ENCODE data around the gene MIPOL1. TPM values are rescaled to one million over a fixed set of nuclear protein-coding genes. Genes with fewer than 3 reads are reported as not detected.
"Not testable (repeated sequence)": the region's sequence is repeated elsewhere in the genome, so short reads cannot be mapped to it uniquely, and the experiment has no call there.

The MIPOL1 gene
- total RNA-seq, 1 donor from 2014 or later: 9.5 TPM

GRCh38 chr14:37187840-37188577, 9.7 kb upstream of the MIPOL1 start:
- not testable (repeated sequence) for DNase-seq

GRCh38 chr14:37189733-37190132, 8.0 kb upstream of the MIPOL1 start:
- DNase-seq: not testable (repeated sequence)

GRCh38 chr14:37194698-37195097, 3.0 kb upstream of the MIPOL1 start:
- no peak for DNase-seq

- peak; percentile 88 for DNase-seq
Observed at GRCh38 chr14:37195327-37195726, 2.4 kb upstream of the MIPOL1 start.

- DNase-seq: peak; percentile 13
Observed at GRCh38 chr14:37196604-37197420, 925 bp upstream of the MIPOL1 start.

GRCh38 chr14:37198273-37198598, 499 bp downstream of the MIPOL1 start:
- no peak for DNase-seq

GRCh38 chr14:37198907-37199306, 1.2 kb downstream of the MIPOL1 start:
- DNase-seq: no peak

- DNase-seq: no peak
Observed at GRCh38 chr14:37201724-37202123, 4.0 kb downstream of the MIPOL1 start.

- peak; percentile 52 for DNase-seq
Observed at GRCh38 chr14:37202265-37202664, 4.5 kb downstream of the MIPOL1 start.

- DNase-seq: no peak
Observed at GRCh38 chr14:37202812-37203211, 5.1 kb downstream of the MIPOL1 start.

- DNase-seq: no peak
Observed at GRCh38 chr14:37203423-37203822, 5.7 kb downstream of the MIPOL1 start.

- not testable (repeated sequence) for DNase-seq
Observed at GRCh38 chr14:37205623-37206605, 8.2 kb downstream of the MIPOL1 start.

- not testable (repeated sequence) for DNase-seq
Observed at GRCh38 chr14:37209617-37210016, 11.9 kb downstream of the MIPOL1 start.

- DNase-seq: no peak
Observed at GRCh38 chr14:37210448-37210847, 12.7 kb downstream of the MIPOL1 start.

GRCh38 chr14:37213016-37213415, 15.3 kb downstream of the MIPOL1 start:
- peak; percentile 65 for DNase-seq

GRCh38 chr14:37215345-37215744, 17.6 kb downstream of the MIPOL1 start:
- no peak for DNase-seq

GRCh38 chr14:37221073-37221472, 23.3 kb downstream of the MIPOL1 start:
- no peak for DNase-seq

GRCh38 chr14:37223947-37224474, 26.3 kb downstream of the MIPOL1 start:
- DNase-seq: no peak

- not testable (repeated sequence) for DNase-seq
Observed at GRCh38 chr14:37225668-37226067, 27.9 kb downstream of the MIPOL1 start.

- peak; percentile 82 for DNase-seq
Observed at GRCh38 chr14:37230551-37231194, 32.9 kb downstream of the MIPOL1 start.

- DNase-seq: peak; percentile 75
Observed at GRCh38 chr14:37232907-37233481, 35.3 kb downstream of the MIPOL1 start.

- DNase-seq: no peak
Observed at GRCh38 chr14:37234222-37234621, 36.5 kb downstream of the MIPOL1 start.

Data from dermis blood vessel endothelial cell (primary cell).